Right lobe of liver (tissue), 6 donors: ENCODE data around the gene FCRLB. TPM values are rescaled to one million over a fixed set of nuclear protein-coding genes. Genes with fewer than 3 reads are reported as not detected.

Experiments used
- ATAC-seq, 4 donors: fragments of 200-7000 bp; cut with Tn5 transposase; one replicate each; pipeline ENCODE4 v1.9.1; 2020; ENCODE audit warnings: mild to moderate bottlenecking in 4 of 4, moderate library complexity in 4 of 4
- DNase-seq, 3 donors: peaks; one replicate each; pipeline ENCODE4 v3.0.0-alpha.2; 2020
- H3K27ac ChIP-seq, 3 donors: fragments of 200-600 bp; one replicate each; pipeline ENCODE4 v1.8.0; 2022
- H3K27me3 ChIP-seq, 2 donors: fragments of 200-600 bp; one replicate each; pipeline ENCODE4 v1.8.0; 2022
- H3K36me3 ChIP-seq, 4 donors: fragments of 200-600 bp; sonication (generic) in 1 of 4; one replicate each; pipeline versions ENCODE4 v1.5.1 to v1.8.0; 2017 to 2022; ENCODE audit warnings: control low read depth in 1 of 4
- H3K4me1 ChIP-seq, 4 donors: fragments of 200-600 bp; sonication (generic) in 1 of 4; one replicate each; pipeline versions ENCODE4 v1.5.1 to v1.8.0; 2017 to 2022; ENCODE audit warnings: control low read depth in 1 of 4
- H3K4me3 ChIP-seq, 3 donors: fragments of 200-600 bp; one replicate each; pipeline ENCODE4 v1.8.0; 2022
- H3K9me3 ChIP-seq, 4 donors: fragments of 200-600 bp; sonication (generic) in 1 of 4; one replicate each; pipeline versions ENCODE4 v1.5.1 to v1.8.0; 2017 to 2022; ENCODE audit warnings: control low read depth in 1 of 4
- POLR2A ChIP-seq: fragments of 450-650 bp; IDR thresholded peaks from one replicate; pipeline ENCODE4 v1.6.1; 2017; ENCODE audit warnings: antibody characterized with exemption, mild to moderate bottlenecking
- WGBS: methylation state at CpG from one replicate; pipeline ENCODE4 v1.1.6; 2018; ENCODE audit warnings: low coverage, low lambda C conversion rate; ENCODE audit not compliant: insufficient coverage; ENCODE audit errors: missing lambda C conversion rate; 5-methylcytosine and 5-hydroxymethylcytosine counted together
- intact Hi-C, 2 donors: fragments of 100-400 bp; cut with DNase I; formaldehyde crosslinking; loops; one replicate each; pipeline versions ENCODE4 v1.11.2 to v1.14.1; 2022
- total RNA-seq, 6 experiments: library from RNA; depleted of rRNA in 2 of 6; stranded (reverse); fragments of >200 nt in 2 of 6; fragmentation: NEBNext Ultra II Directional in 3 of 6; extraction: Animal tissue kit (Norgen Biotek cat#: 25700) in 3 of 6; gene quantifications; one replicate each; pipeline versions ENCODE4 v1.1.0 to v1.2.4, GENCODE V29; 2016 to 2023
- TF ChIP-seq, protein P1 (sequence below), 4 donors: fragments of 200-600 bp in 3 of 4; fragments of 450-650 bp in 1 of 4; IDR thresholded peaks; one replicate each; pipeline versions ENCODE4 v1.5.1 to v1.8.0; 2016 to 2022; ENCODE audit warnings: antibody characterized with exemption in 4 of 4, mild to moderate bottlenecking in 2 of 4
- donor health status: DM: no; HTN: yes; CAD: no.
- donor health status: DM: no; HTN: no; CAD: no.
- donor health status: DM: no; HTN: no; CAD: no.
- donor health status: DM: no; HTN: yes; CAD: no.
- donor health status: DM: no; HTN: yes; CAD: no.

FCRLB gene
- total RNA-seq, 6 experiments from 2014 or later: 0.14 to 0.99 (median 0.37) TPM

DNA sequence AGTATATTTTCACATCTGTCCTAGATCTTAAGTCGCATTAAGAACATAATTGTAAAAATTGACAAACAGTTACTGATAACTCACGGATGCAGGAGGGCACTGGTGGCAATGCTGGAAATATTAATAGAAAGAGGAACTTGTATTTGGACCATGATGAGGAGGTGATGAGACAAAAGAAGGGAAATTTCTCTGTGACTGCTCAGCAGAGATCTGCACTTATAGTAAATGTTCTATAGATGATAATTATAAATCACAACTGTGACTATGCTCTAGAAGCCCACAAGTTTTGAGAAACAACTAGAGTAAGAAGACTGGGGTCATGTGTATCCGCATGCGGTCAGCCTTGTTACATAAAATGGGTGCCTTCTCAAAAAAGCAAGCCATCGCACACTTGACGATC lies 19.6 kb downstream of the FCRLB start:
- no peaks in the 10 kb centered on the region for H3K36me3 ChIP-seq
- TF ChIP-seq POLR2A: no peak
- TF ChIP-seq, protein P1, sequence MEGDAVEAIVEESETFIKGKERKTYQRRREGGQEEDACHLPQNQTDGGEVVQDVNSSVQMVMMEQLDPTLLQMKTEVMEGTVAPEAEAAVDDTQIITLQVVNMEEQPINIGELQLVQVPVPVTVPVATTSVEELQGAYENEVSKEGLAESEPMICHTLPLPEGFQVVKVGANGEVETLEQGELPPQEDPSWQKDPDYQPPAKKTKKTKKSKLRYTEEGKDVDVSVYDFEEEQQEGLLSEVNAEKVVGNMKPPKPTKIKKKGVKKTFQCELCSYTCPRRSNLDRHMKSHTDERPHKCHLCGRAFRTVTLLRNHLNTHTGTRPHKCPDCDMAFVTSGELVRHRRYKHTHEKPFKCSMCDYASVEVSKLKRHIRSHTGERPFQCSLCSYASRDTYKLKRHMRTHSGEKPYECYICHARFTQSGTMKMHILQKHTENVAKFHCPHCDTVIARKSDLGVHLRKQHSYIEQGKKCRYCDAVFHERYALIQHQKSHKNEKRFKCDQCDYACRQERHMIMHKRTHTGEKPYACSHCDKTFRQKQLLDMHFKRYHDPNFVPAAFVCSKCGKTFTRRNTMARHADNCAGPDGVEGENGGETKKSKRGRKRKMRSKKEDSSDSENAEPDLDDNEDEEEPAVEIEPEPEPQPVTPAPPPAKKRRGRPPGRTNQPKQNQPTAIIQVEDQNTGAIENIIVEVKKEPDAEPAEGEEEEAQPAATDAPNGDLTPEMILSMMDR (IDR thresholded peaks at IDR 0.05): no peak
- WGBS: 50% methylated on average over 6 of the region's 6 CpGs
- intact Hi-C loops: loop anchor here in 1 of 2 donors (10.0 kb wide), 1 partner anchor 256 kb away; no protein-coding TSS in a partner anchor
- H3K27ac ChIP-seq: no peak overlapping the region
- H3K4me3 ChIP-seq: no peak overlapping the region
- H3K27me3 ChIP-seq: no peaks in the 10 kb centered on the region
- DNase-seq (no peak), ATAC-seq (no peak)
- no peaks in the 10 kb centered on the region for H3K4me1 ChIP-seq
- H3K9me3 ChIP-seq: no peaks in the 10 kb centered on the region

DNA sequence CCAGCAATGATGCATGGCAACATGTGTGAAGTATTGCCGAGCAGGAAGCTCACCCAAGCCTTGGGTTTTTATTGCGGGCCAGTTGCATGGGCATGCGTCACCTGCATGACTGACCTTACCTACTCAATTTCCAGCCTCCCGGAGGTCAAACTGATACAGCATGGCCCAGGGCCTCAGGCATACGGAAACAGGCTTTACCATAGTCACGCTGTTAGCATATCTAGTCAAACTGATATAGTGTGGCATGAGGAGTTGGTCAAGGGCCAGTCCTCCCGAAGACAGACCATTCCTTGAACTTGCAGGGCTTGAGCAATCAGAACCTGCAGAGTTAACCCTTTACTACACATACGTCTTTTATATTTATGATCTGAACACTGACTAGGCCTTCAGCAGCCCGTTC lies 21.9 kb downstream of the FCRLB start:
- DNase-seq (no peak), ATAC-seq (no peak)
- H3K9me3 ChIP-seq: no peaks in the 10 kb centered on the region
- no peak overlapping the region for H3K27ac ChIP-seq
- no peak overlapping the region for H3K4me3 ChIP-seq
- no peaks in the 10 kb centered on the region for H3K27me3 ChIP-seq
- WGBS: 51% methylated on average over 3 of the region's 9 CpGs
- TF ChIP-seq, protein P1 (IDR thresholded peaks at IDR 0.05): no peak
- TF ChIP-seq POLR2A: no peak
- no peaks in the 10 kb centered on the region for H3K36me3 ChIP-seq
- H3K4me1 ChIP-seq: no peaks in the 10 kb centered on the region
- intact Hi-C loops: loop anchor here in 1 of 2 donors (10.0 kb wide), 1 partner anchor 258 kb away; no protein-coding TSS in a partner anchor

DNA sequence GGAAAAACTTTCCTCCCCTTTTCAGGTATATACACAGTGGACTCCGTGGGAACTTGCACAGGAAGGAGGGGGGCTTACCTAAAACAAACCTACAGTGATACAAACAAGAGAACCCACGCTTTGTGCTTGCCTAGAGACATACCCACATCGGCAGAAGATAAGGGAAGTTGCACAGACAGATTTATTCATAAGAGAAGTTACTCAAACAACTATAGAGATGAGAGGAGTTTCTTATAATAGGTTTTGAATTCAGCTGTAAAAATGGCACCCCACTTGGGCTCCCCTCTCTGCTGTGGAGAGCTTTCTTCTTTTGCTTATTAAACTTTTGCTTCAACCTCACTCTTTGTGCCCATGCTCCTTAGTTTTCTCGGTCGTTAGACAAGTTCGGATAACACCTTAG lies 26.5 kb downstream of the FCRLB start:
- no peak overlapping the region for H3K27ac ChIP-seq
- intact Hi-C loops: loop anchor here in 1 of 2 donors (10.0 kb wide), 1 partner anchor 263 kb away; no protein-coding TSS in a partner anchor
- ATAC-seq (no peak), DNase-seq (no peak)
- no peak overlapping the region for H3K4me3 ChIP-seq
- H3K9me3 ChIP-seq: no peaks in the 10 kb centered on the region
- no peak for TF ChIP-seq POLR2A
- TF ChIP-seq, protein P1 (IDR thresholded peaks at IDR 0.05): no peak
- peaks cover 0 to 8% (median 5%) of the 10 kb centered on the region in 4 donors for H3K4me1 ChIP-seq
- H3K27me3 ChIP-seq: no peaks in the 10 kb centered on the region
- H3K36me3 ChIP-seq: peaks cover 0 to 15% (median 9%) of the 10 kb centered on the region in 4 donors
- 46% methylated on average over 6 of the region's 6 CpGs for WGBS

DNA sequence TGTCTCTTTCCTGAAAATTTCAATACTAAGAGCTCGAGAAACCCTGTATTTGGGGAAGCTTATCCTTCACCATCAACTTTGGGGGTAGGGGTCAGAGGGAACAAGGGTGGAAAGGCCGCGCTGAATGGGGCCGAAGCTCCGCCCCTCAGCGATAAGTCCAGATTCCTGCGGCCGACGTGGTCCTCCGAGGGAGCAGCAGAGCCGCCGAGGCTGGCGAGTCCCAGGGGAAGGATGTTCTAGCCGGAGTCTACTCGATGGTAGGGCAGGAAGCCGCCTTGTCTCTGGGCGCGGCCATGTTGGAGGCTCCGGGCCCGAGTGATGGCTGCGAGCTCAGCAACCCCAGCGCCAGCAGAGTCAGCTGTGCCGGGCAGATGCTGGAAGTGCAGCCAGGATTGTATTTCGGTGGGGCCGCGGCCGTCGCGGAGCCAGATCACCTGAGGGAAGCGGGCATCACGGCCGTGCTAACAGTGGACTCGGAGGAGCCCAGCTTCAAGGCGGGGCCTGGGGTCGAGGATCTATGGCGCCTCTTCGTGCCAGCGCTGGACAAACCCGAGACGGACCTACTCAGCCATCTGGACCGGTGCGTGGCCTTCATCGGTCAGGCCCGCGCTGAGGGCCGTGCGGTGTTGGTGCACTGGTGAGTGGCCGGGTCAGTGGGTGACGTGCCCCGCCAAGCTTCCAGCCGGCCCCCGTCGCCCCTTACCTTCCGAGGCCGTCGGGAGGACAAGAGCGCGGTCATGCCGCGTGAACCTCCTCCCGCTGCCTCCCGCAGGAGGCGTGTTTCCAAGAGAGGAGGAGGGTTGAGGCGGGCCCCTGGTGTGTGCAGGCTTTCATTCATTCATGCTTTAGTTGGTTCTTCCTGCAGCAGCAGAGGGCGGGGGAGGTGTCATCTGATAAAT lies 28.4 kb downstream of the FCRLB start, which contains the start of gene DUSP12:
TSS of gene DUSP12 (plus strand) at position 278 of the 899 bp plus-strand sequence. CDS start at position 294, 16 bp downstream.
- WGBS: 0% methylated on average over 21 of the region's 65 CpGs
- H3K4me3 ChIP-seq: peak within 1 kb of the TSS; percentile 70 to 98 (median 92)
- peak within 1 kb of the TSS; percentile 63 to 77 (median 73) for H3K27ac ChIP-seq
- H3K9me3 ChIP-seq: no peaks in the 10 kb centered on the region
- peak; percentile 99 for ATAC-seq
- DNase-seq: peak; percentile 92 to 94 (median 93)
- H3K36me3 ChIP-seq: peaks cover 0 to 34% (median 17%) of the 10 kb centered on the region in 4 donors
- H3K4me1 ChIP-seq: peaks cover 0 to 8% (median 5%) of the 10 kb centered on the region in 4 donors
- intact Hi-C loops: loop anchor here in 1 of 2 donors (10.0 kb wide), 1 partner anchor 265 kb away; no protein-coding TSS in a partner anchor
- TF ChIP-seq POLR2A: peak; percentile 58
- TF ChIP-seq, protein P1 (IDR thresholded peaks at IDR 0.05): peak in 2 of 4 donors; percentile 3 to 35
- H3K27me3 ChIP-seq: no peaks in the 10 kb centered on the region
